Breast epithelium (tissue), 3 donors: ENCODE results near the gene IKZF2.

Experiments
- CTCF ChIP-seq, 3 donors: fragments of 450-650 bp; IDR thresholded peaks; one replicate each; pipeline ENCODE4 v1.5.1; 2016 to 2017; ENCODE audit warnings: antibody characterized with exemption in 3 of 3, mild to moderate bottlenecking in 3 of 3, moderate library complexity in 3 of 3
- POLR2A ChIP-seq: fragments of 450-650 bp; IDR thresholded peaks from one replicate; pipeline ENCODE4 v1.6.1; 2016; ENCODE audit warnings: antibody characterized with exemption, mild to moderate bottlenecking, moderate library complexity
- POLR2AphosphoS5 ChIP-seq, 3 donors: sonication (generic); formaldehyde crosslinking; IDR thresholded peaks; one replicate each; pipeline ENCODE4 v1.6.1; 2017; ENCODE audit warnings: antibody characterized with exemption in 3 of 3

GRCh38 chr2:213104903-213105202, 46.6 kb downstream of the IKZF2 start:
- TF ChIP-seq POLR2A (no peak), CTCF (IDR thresholded peaks at IDR 0.05) (no peak), POLR2AphosphoS5 (IDR thresholded peaks at IDR 0.05) (no peak)
